Keratinocyte (primary cell): ENCODE results near the gene XNDC1N. TPM values are rescaled to one million over a fixed set of nuclear protein-coding genes. Genes with fewer than 3 reads are reported as not detected.

Experiments used
- DNase-seq: peaks from one replicate; pipeline ENCODE4 v3.0.0-alpha.2; 2011; ENCODE audit warnings: low read depth, missing footprints, low spot score
- FAIRE-seq: peaks from 2 replicates; lab custom pipeline; 2011; peaks lifted over from hg19 to GRCh38; lab: Jason Lieb, UNC
- H2AFZ ChIP-seq: 2 replicates; pipeline ENCODE4 v1.6.0; 2012; ENCODE audit warnings: low read length, control low read depth, inconsistent platforms; ENCODE audit not compliant: control insufficient read depth
- H3K27ac ChIP-seq: 2 replicates; pipeline ENCODE4 v1.5.1; 2011; ENCODE audit warnings: low read length; ENCODE audit not compliant: control insufficient read depth, insufficient read depth
- H3K27me3 ChIP-seq: 3 replicates; pipeline ENCODE4 v1.6.0; 2011; ENCODE audit warnings: low read length; ENCODE audit not compliant: control insufficient read depth, insufficient read depth; ENCODE audit errors: extremely low read depth
- H3K36me3 ChIP-seq, 2 experiments: 2 replicates in 1 of 2; 3 replicates in 1 of 2; pipeline ENCODE4 v1.5.1; 2011; ENCODE audit warnings: low read length in 2 of 2, mild to moderate bottlenecking in 1 of 2; ENCODE audit not compliant: control insufficient read depth in 2 of 2, insufficient read depth in 2 of 2; ENCODE audit errors: extremely low read depth in 1 of 2
- H3K4me1 ChIP-seq: 3 replicates; pipeline ENCODE4 v1.5.1; 2011; ENCODE audit warnings: low read length; ENCODE audit not compliant: control insufficient read depth, insufficient read depth; ENCODE audit errors: extremely low read depth
- H3K4me2 ChIP-seq: 3 replicates; pipeline ENCODE4 v1.6.0; 2011; ENCODE audit warnings: low read depth, low read length; ENCODE audit not compliant: control insufficient read depth, insufficient read depth; ENCODE audit errors: extremely low read depth
- H3K4me3 ChIP-seq, 3 experiments: fragments of 200-600 bp in 1 of 3; sonication (generic) in 1 of 3; 2 replicates in 2 of 3; 3 replicates in 1 of 3; pipeline ENCODE4 v1.5.1; 2011 to 2016; ENCODE audit warnings: low read length in 3 of 3, mild to moderate bottlenecking in 3 of 3, control low read depth in 2 of 3, inconsistent platforms in 1 of 3, low read depth in 1 of 3, mixed read lengths in 1 of 3, mixed run types in 1 of 3, moderate library complexity in 1 of 3; ENCODE audit not compliant: control insufficient read depth in 2 of 3, insufficient read depth in 2 of 3; ENCODE audit errors: extremely low read depth in 1 of 3
- H3K79me2 ChIP-seq: 2 replicates; pipeline ENCODE4 v1.6.0; 2012; ENCODE audit warnings: low read length; ENCODE audit not compliant: control insufficient read depth, insufficient read depth
- H3K9ac ChIP-seq: 3 replicates; pipeline ENCODE4 v1.6.0; 2011; ENCODE audit warnings: low read length; ENCODE audit not compliant: control insufficient read depth, insufficient read depth; ENCODE audit errors: extremely low read depth
- H3K9me1 ChIP-seq: 3 replicates; pipeline ENCODE4 v1.6.0; 2011; ENCODE audit warnings: low read length; ENCODE audit not compliant: control insufficient read depth, insufficient read depth; ENCODE audit errors: extremely low read depth
- H3K9me3 ChIP-seq: 2 replicates; pipeline ENCODE4 v1.5.1; 2012; ENCODE audit warnings: low read depth, low read length; ENCODE audit not compliant: control insufficient read depth
- H4K20me1 ChIP-seq: 3 replicates; pipeline ENCODE4 v1.6.0; 2011; ENCODE audit warnings: low read length; ENCODE audit not compliant: control insufficient read depth, insufficient read depth; ENCODE audit errors: extremely low read depth
- CTCF ChIP-seq, 3 experiments: IDR thresholded peaks in 1 of 3; conservative IDR thresholded peaks in 1 of 3; optimal IDR thresholded peaks in 1 of 3; 2 replicates in 2 of 3; 3 replicates in 1 of 3; pipeline versions ENCODE3 to v1.5.1; 2011; ENCODE audit warnings: low read length in 3 of 3, mild to moderate bottlenecking in 3 of 3, moderate library complexity in 2 of 3, control low read depth in 1 of 3, inconsistent platforms in 1 of 3; ENCODE audit not compliant: insufficient read depth in 2 of 3; ENCODE audit errors: extremely low read depth in 1 of 3
- EZH2 ChIP-seq: IDR thresholded peaks from one replicate; pipeline ENCODE4 v1.6.1; 2012; ENCODE audit warnings: inconsistent platforms, mild to moderate bottlenecking, low read length, moderate library complexity
- dilution Hi-C: fragments of 300-500 bp; cut with MboI; formaldehyde crosslinking; loops from one replicate; pipeline ENCODE4 v1.7.0; 2020; ENCODE audit warnings: low sequenced_read_pairs; ENCODE audit not compliant: extremely low pct_ligation_motif_present
- polyA plus RNA-seq, 5 experiments: library from polyadenylated mRNA; depleted of rRNA in 3 of 5; stranded (reverse) in 3 of 5; stranded (forward) in 1 of 5; unstranded in 1 of 5; fragments of >200 nt; gene quantifications; 1 replicate in 1 of 5; 2 replicates in 3 of 5; 3 replicates in 1 of 5; pipeline versions ENCODE4 v1.2.1 to v1.2.3, GENCODE V29; 2011 to 2012; ENCODE audit warnings: missing spikeins in 2 of 5, low read depth in 1 of 5, low replicate concordance in 1 of 5

Gene XNDC1N
- polyA plus RNA-seq, 1 donor (not counting 4 experiments of a cell fraction or from before 2014, with no cell fraction given), result 1.4 TPM

- Histone ChIP-seq H3K4me3 (no peak overlapping the region), H4K20me1 (no peaks in the 10 kb centered on the region), H3K9me1 (peaks cover 4% of the 10 kb centered on the region), H3K36me3 (peaks cover 1 to 2% of the 10 kb centered on the region in 2 experiments), H3K9ac (no peak overlapping the region), H3K9me3 (no peaks in the 10 kb centered on the region), H2AFZ (no peak overlapping the region), H3K4me2 (peak overlapping the region; percentile 35), H3K27ac (no peak overlapping the region), H3K79me2 (peaks cover 69% of the 10 kb centered on the region), H3K4me1 (peaks cover 14% of the 10 kb centered on the region), H3K27me3 (no peaks in the 10 kb centered on the region)
- DNase-seq, result no peak
- FAIRE-seq, result no peak
- no peak for TF ChIP-seq EZH2
- no peak for TF ChIP-seq CTCF (optimal IDR thresholded peaks at IDR 0.05 in 1 of 3, IDR thresholded peaks at IDR 0.05 in 1 of 3, conservative IDR thresholded peaks at IDR 0.05 in 1 of 3; ENCODE audit: extremely low read depth in 1 of 3, insufficient read depth in 2 of 3, low read length in 3 of 3)
- dilution Hi-C loops, result no loop called here
Measured at GRCh38 chr11:71936825-71937224, 8.4 kb upstream of the XNDC1N start.

GRCh38 chr11:71935338-71935925 lies 7.0 kb upstream of the XNDC1N start:
- H3K9me3 ChIP-seq, result no peaks in the 10 kb centered on the region
- no peak for FAIRE-seq
- no peak overlapping the region for H3K4me3 ChIP-seq
- H3K4me1 ChIP-seq, result peaks cover 14% of the 10 kb centered on the region
- dilution Hi-C loops, result no loop called here
- H3K27me3 ChIP-seq, result no peaks in the 10 kb centered on the region
- H4K20me1 ChIP-seq, result no peaks in the 10 kb centered on the region
- H3K27ac ChIP-seq, result no peak overlapping the region
- TF ChIP-seq CTCF (optimal IDR thresholded peaks at IDR 0.05 in 1 of 3, IDR thresholded peaks at IDR 0.05 in 1 of 3, conservative IDR thresholded peaks at IDR 0.05 in 1 of 3; ENCODE audit: extremely low read depth in 1 of 3, insufficient read depth in 2 of 3, low read length in 3 of 3) (no peak), EZH2 (no peak)
- H3K4me2 ChIP-seq, result no peak overlapping the region
- H3K79me2 ChIP-seq, result peaks cover 73% of the 10 kb centered on the region
- no peak for DNase-seq
- H2AFZ ChIP-seq, result no peak overlapping the region
- H3K9ac ChIP-seq, result no peak overlapping the region
- peaks cover 2% of the 10 kb centered on the region for H3K9me1 ChIP-seq
- H3K36me3 ChIP-seq, result peaks cover 1 to 2% of the 10 kb centered on the region in 2 experiments
